ENCODE data around the gene TOE1. TPM values are rescaled to one million over a fixed set of nuclear protein-coding genes. Genes with fewer than 3 reads are reported as not detected.

TOE1 gene
- total and polyA plus RNA-seq, 2 donors (not counting 1 experiment from before 2014, with no cell fraction given), result 9.0 to 12.1 TPM

- peak; percentile 10 to 23 for DNase-seq (ENCODE audit: low read depth in 2 of 2)
- peak overlapping the region; percentile 85 for H3K27ac ChIP-seq (ENCODE audit: insufficient read depth, low read length)
Measured at GRCh38 chr1:45304311-45305081, 35.5 kb upstream of the TOE1 start.

DNA sequence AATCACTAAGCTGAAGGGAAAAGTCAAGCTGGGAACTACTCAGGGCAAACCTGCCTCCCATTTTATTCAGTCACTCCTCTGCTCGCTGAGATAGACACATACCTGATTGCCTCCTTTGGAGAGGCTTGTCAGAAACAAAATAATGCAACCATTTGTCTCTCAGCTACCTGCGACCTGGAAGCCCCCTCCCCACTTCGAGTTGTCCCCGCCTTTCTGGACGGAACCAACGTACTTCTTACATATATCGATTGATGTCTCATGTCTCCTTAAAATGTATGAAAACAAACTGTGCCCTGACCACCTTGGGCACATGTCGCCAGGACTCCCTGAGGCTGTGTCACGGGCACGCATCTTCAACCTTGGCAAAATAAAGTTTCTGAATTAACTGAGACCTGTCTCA is 34.7 kb upstream of the TOE1 start:
- no peak for DNase-seq (ENCODE audit: low read depth in 2 of 2)
- Histone ChIP-seq H3K79me2 (ENCODE audit: control insufficient read depth, insufficient read depth, low read length) (no peaks in the 10 kb centered on the region), H3K9ac (ENCODE audit: insufficient read depth, low read length) (no peak overlapping the region), H3K4me1 (ENCODE audit: control insufficient read depth, extremely low read depth, insufficient read depth, low read length) (peaks cover 4% of the 10 kb centered on the region), H3K36me3 (ENCODE audit: control insufficient read depth, insufficient read depth, low read length) (no peaks in the 10 kb centered on the region), H3K27ac (ENCODE audit: insufficient read depth, low read length) (no peak overlapping the region), H3K4me2 (ENCODE audit: extremely low read depth, insufficient read depth, low read length) (no peak overlapping the region), H3K9me3 (ENCODE audit: control insufficient read depth, insufficient read depth, low read depth, low read length) (no peaks in the 10 kb centered on the region), H4K20me1 (ENCODE audit: control insufficient read depth, extremely low read depth, insufficient read depth, low read length) (no peaks in the 10 kb centered on the region), H2AFZ (ENCODE audit: low read length) (no peak overlapping the region), H3K4me3 (replicated peaks in 1 of 4; ENCODE audit: control extremely low read depth in 1 of 4, insufficient read depth in 1 of 4, low read depth in 3 of 4, low read length in 4 of 4) (no peak overlapping the region), H3K27me3 (ENCODE audit: control insufficient read depth, insufficient read depth, low read length) (no peaks in the 10 kb centered on the region)
- TF ChIP-seq EZH2 (IDR thresholded peaks at IDR 0.05; ENCODE audit: low read length, missing control alignments), result no peak
- TF ChIP-seq, protein P1, sequence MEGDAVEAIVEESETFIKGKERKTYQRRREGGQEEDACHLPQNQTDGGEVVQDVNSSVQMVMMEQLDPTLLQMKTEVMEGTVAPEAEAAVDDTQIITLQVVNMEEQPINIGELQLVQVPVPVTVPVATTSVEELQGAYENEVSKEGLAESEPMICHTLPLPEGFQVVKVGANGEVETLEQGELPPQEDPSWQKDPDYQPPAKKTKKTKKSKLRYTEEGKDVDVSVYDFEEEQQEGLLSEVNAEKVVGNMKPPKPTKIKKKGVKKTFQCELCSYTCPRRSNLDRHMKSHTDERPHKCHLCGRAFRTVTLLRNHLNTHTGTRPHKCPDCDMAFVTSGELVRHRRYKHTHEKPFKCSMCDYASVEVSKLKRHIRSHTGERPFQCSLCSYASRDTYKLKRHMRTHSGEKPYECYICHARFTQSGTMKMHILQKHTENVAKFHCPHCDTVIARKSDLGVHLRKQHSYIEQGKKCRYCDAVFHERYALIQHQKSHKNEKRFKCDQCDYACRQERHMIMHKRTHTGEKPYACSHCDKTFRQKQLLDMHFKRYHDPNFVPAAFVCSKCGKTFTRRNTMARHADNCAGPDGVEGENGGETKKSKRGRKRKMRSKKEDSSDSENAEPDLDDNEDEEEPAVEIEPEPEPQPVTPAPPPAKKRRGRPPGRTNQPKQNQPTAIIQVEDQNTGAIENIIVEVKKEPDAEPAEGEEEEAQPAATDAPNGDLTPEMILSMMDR (conservative IDR thresholded peaks at IDR 0.05 in 1 of 2, IDR thresholded peaks at IDR 0.05 in 1 of 2; ENCODE audit: low read depth in 1 of 2, low read length in 2 of 2), result no peak

More at GRCh38 chr1:45304311-45305081, 35.5 kb upstream of the TOE1 start:
- H2AFZ ChIP-seq (ENCODE audit: low read length), result peak overlapping the region; percentile 98
- peak overlapping the region; percentile 96 for H3K4me2 ChIP-seq (ENCODE audit: extremely low read depth, insufficient read depth, low read length)
- H3K4me3 ChIP-seq (replicated peaks in 1 of 4; ENCODE audit: control extremely low read depth in 1 of 4, insufficient read depth in 1 of 4, low read depth in 3 of 4, low read length in 4 of 4), result peak overlapping the region; percentile 63 to 70 (median 68)
- no peaks in the 10 kb centered on the region for H3K79me2 ChIP-seq (ENCODE audit: control insufficient read depth, insufficient read depth, low read length)
- no peaks in the 10 kb centered on the region for H3K27me3 ChIP-seq (ENCODE audit: control insufficient read depth, insufficient read depth, low read length)
- peak overlapping the region; percentile 83 for H3K9ac ChIP-seq (ENCODE audit: insufficient read depth, low read length)
- TF ChIP-seq, protein P1 (conservative IDR thresholded peaks at IDR 0.05 in 1 of 2, IDR thresholded peaks at IDR 0.05 in 1 of 2; ENCODE audit: low read depth in 1 of 2, low read length in 2 of 2), result no peak
- TF ChIP-seq EZH2 (IDR thresholded peaks at IDR 0.05; ENCODE audit: low read length, missing control alignments), result no peak
- no peaks in the 10 kb centered on the region for H4K20me1 ChIP-seq (ENCODE audit: control insufficient read depth, extremely low read depth, insufficient read depth, low read length)
- peaks cover 4% of the 10 kb centered on the region for H3K4me1 ChIP-seq (ENCODE audit: control insufficient read depth, extremely low read depth, insufficient read depth, low read length)
- no peaks in the 10 kb centered on the region for H3K36me3 ChIP-seq (ENCODE audit: control insufficient read depth, insufficient read depth, low read length)
- H3K9me3 ChIP-seq (ENCODE audit: control insufficient read depth, insufficient read depth, low read depth, low read length), result no peaks in the 10 kb centered on the region

DNA sequence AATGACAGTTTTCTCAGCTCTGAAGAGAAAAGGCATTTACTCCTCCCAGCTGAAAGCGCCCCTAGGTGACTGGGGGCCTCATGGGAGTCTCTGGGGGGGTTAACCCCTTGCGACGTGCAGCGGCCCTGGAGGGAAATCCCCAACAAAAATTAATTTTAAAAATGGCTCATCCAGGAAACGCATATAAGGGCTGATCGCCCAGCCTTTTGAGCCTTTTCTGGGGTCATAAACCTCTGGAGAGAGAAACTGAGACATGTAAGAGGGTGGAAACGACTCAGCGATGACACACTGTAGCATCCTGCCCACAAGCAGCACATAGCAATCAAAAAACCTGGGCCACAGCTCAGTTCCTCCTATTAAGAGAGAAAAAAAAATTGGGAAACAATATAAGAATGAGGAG is 33.7 kb upstream of the TOE1 start:
- Histone ChIP-seq H3K9me3 (ENCODE audit: control insufficient read depth, insufficient read depth, low read depth, low read length) (no peaks in the 10 kb centered on the region), H3K27me3 (ENCODE audit: control insufficient read depth, insufficient read depth, low read length) (no peaks in the 10 kb centered on the region), H2AFZ (ENCODE audit: low read length) (no peak overlapping the region), H4K20me1 (ENCODE audit: control insufficient read depth, extremely low read depth, insufficient read depth, low read length) (no peaks in the 10 kb centered on the region), H3K4me3 (replicated peaks in 1 of 4; ENCODE audit: control extremely low read depth in 1 of 4, insufficient read depth in 1 of 4, low read depth in 3 of 4, low read length in 4 of 4) (no peak overlapping the region), H3K79me2 (ENCODE audit: control insufficient read depth, insufficient read depth, low read length) (no peaks in the 10 kb centered on the region), H3K27ac (ENCODE audit: insufficient read depth, low read length) (no peak overlapping the region), H3K4me2 (ENCODE audit: extremely low read depth, insufficient read depth, low read length) (no peak overlapping the region), H3K36me3 (ENCODE audit: control insufficient read depth, insufficient read depth, low read length) (no peaks in the 10 kb centered on the region), H3K9ac (ENCODE audit: insufficient read depth, low read length) (no peak overlapping the region), H3K4me1 (ENCODE audit: control insufficient read depth, extremely low read depth, insufficient read depth, low read length) (peaks cover 4% of the 10 kb centered on the region)
- DNase-seq (ENCODE audit: low read depth in 2 of 2), result peak in 1 of 2 donors; percentile 32
- TF ChIP-seq, protein P1 (conservative IDR thresholded peaks at IDR 0.05 in 1 of 2, IDR thresholded peaks at IDR 0.05 in 1 of 2; ENCODE audit: low read depth in 1 of 2, low read length in 2 of 2), result no peak
- TF ChIP-seq EZH2 (IDR thresholded peaks at IDR 0.05; ENCODE audit: low read length, missing control alignments), result no peak
